ENCODE data around the gene RHEBL1. TPM values are rescaled to one million over a fixed set of nuclear protein-coding genes. Genes with fewer than 3 reads are reported as not detected.

The RHEBL1 gene
- total RNA-seq, 1 experiment from 2014 or later, result 5.1 TPM

- no peak for DNase-seq (ENCODE audit: low read depth)
Observed at GRCh38 chr12:49055092-49055491, 14.7 kb downstream of the RHEBL1 start.

- DNase-seq (ENCODE audit: low read depth), result no peak
Observed at GRCh38 chr12:49054524-49054923, 15.3 kb downstream of the RHEBL1 start.

DNA sequence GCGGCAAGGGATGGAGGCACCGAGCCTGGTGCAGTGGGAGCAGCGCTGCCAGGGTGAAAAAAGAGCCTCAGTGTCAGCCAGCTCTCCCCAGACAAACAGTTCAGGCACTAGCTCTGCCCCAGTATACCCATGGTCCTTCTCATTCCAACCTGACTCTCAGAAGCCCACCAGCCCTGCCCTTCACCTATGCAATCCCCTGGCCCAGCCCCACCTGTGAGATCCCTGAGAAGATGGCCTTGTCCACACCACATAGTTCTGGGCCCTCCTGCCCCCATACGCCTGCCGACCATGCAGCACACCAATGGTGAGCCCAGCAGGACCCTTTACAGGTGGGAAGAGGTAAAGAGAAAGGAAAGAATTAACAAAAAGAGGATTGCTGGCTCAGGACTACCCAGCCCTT lies 15.7 kb downstream of the RHEBL1 start:
- no peak for DNase-seq (ENCODE audit: low read depth)

GRCh38 chr12:49052451-49053208 lies 17.1 kb downstream of the RHEBL1 start:
- DNase-seq (ENCODE audit: low read depth), result no peak

DNA sequence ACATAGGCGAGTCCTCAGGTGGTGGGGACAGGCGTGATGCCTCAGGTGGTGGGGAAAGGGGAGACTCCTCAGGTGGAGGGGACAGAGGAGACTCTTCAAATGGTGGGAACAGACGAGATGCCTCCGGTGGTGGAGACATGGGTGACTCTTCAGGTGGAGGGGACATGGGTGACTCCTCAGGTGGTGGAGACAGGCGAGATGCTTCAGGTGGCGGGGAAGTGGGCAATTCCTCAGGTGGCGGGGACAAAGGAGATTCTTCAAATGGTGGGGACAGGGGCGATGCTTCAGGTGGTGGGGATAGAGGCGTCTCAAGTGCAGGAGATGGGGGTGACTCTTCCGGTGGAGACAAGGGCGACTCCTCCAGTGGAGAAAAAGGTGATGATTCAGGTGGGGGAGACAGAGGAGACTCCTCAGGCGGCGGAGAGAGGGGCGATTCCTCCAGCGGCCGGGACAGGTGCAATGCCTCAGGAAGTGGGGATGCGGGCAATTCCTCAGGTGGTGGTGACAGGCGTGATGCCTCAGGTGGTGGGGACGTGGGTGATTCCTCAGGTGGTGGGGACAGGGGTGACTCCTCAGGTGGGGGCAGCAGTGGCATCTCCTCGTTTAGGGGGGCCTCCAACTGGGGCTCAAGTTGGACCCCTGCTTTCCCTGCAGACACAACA lies 17.9 kb downstream of the RHEBL1 start:
- no peak for DNase-seq (ENCODE audit: low read depth)

- no peak for DNase-seq (ENCODE audit: low read depth)
Observed at GRCh38 chr12:49051373-49051764, 18.4 kb downstream of the RHEBL1 start.

DNA sequence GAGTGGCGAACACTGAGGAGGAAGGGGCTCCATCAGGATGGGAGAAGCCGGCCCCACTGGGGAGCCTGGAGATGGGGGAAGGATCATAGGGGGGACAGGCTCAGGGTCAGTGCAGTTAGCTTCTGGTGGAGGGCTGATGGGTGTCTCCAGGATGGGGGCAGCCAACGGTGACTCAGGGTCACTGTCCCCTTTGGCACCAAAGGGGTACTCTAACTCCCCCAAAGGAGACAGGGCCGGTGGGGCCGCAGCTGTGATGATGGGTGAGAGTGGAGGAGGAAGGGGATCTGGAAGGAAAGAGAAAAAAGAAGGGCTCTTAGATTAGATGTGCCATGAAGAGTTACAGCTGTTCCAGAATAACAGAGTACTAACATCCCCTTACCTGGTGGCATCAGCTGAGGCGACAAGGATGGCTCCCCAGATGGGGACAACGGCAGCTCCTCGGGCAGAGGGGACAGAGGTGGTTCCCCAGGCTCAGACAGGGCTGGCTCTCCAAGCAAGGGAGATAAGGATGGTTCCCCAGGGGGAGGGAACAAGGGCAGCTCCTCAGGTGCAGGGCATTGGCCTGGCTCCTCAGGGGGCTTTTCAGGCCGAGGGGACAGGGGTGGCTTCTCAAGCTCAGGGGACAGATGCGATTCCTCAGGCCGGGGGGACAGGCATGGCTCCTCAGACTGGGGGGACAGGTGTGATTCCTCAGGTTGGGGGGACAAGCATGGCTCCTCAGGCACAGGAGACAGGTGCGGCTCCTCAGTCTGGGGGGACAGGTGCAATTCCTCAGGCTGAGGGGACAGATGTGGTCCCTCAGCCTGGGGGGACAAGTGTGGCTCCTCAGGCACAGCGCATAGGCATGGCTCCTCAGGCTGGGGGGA lies 19.0 kb downstream of the RHEBL1 start:
- DNase-seq (ENCODE audit: low read depth), result no peak

GRCh38 chr12:49049566-49050224 lies 20.1 kb downstream of the RHEBL1 start:
- DNase-seq (ENCODE audit: low read depth), result peak; percentile 80

DNA sequence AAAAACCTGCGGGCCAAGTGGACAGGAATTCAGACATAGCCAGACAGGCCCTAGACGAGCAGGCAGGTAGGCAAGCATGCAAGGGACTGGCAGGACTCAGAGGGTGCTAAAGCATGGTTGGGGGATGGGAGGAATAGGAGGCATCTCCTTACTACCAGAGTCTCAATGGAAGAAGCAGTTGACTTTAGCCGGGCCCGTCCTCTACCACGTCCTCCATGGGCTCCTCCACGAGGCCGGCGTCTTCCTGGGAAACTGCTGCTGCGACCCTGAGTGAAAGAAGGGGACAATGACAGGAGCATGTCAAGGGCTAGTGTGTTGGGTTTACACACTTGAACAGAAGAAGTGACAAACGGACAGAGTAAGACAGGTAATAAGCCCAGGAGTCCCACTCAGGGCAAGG lies 20.8 kb downstream of the RHEBL1 start:
- DNase-seq (ENCODE audit: low read depth), result no peak

- no peak for DNase-seq (ENCODE audit: low read depth)
Observed at GRCh38 chr12:49046129-49046895, 23.5 kb downstream of the RHEBL1 start.

DNA sequence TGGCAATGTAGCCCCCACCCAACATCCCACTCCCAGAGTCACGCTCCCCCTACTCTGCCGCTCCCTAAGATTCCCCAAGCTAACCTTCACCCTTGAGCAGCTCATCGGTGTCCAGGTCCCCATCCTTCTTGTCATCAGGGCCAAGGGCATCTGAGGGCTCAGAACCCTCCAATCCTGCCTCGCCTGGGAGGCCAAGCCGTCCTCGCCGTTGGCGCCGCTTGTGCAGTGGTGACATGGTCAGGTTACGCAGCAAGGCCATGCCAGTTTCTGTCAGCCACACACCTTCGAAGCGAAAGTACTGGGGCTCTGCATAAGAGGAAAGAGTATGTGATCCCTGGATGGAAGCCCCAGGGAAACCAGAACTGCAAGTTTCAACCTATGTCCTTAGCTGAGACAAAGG lies 25.1 kb downstream of the RHEBL1 start:
- no peak for DNase-seq (ENCODE audit: low read depth)

GRCh38 chr12:49043856-49044258 lies 25.9 kb downstream of the RHEBL1 start:
- DNase-seq (ENCODE audit: low read depth), result no peak

DNA sequence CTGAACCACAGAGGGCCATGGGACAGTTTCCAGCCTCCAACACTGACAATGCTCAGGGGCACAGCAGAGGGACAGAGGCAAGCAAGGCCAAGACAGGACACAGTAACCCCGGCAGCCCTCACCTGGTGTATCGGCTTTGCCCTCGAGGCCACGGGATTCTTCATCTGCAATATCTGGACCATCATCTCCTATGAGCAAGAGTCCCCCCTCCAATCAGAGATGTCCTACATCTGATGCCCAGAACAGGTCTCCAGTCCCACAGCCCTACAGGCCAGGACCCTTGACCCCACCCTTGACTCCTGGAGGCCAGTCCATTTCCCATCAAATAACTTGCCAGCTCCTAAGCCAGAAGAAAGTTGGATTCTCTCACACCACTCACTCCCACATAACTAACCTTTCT lies 26.5 kb downstream of the RHEBL1 start:
- no peak for DNase-seq (ENCODE audit: low read depth)

- no peak for DNase-seq (ENCODE audit: low read depth)
Observed at GRCh38 chr12:49041881-49042484, 27.8 kb downstream of the RHEBL1 start.

GRCh38 chr12:49041036-49041880 lies 28.5 kb downstream of the RHEBL1 start:
- DNase-seq (ENCODE audit: low read depth), result no peak

DNA sequence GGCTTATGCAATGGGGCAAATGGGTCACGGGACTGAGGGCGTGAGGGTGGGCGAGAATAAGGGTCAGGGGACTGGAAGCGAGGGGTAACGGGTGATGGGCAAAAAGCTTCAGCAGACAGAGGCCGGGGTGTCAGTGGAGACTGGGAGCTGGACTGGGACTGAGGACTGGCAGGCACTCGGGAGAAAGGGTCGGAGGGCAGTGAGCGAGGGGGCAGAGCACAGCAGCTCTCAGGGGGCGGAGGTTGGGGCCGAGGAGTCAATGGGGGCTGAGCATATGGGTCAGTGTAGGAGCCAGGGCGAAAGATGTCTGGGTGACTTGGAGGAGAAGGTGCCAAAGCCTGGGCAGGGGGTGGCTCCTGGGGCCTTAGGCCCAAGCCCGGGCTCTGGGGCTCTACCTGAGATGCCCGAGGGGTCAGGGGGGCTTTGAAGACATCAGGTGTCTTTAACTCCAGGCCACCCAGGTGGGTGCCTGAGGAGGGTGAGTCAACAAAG lies 29.4 kb downstream of the RHEBL1 start:
- DNase-seq (ENCODE audit: low read depth), result no peak

DNA sequence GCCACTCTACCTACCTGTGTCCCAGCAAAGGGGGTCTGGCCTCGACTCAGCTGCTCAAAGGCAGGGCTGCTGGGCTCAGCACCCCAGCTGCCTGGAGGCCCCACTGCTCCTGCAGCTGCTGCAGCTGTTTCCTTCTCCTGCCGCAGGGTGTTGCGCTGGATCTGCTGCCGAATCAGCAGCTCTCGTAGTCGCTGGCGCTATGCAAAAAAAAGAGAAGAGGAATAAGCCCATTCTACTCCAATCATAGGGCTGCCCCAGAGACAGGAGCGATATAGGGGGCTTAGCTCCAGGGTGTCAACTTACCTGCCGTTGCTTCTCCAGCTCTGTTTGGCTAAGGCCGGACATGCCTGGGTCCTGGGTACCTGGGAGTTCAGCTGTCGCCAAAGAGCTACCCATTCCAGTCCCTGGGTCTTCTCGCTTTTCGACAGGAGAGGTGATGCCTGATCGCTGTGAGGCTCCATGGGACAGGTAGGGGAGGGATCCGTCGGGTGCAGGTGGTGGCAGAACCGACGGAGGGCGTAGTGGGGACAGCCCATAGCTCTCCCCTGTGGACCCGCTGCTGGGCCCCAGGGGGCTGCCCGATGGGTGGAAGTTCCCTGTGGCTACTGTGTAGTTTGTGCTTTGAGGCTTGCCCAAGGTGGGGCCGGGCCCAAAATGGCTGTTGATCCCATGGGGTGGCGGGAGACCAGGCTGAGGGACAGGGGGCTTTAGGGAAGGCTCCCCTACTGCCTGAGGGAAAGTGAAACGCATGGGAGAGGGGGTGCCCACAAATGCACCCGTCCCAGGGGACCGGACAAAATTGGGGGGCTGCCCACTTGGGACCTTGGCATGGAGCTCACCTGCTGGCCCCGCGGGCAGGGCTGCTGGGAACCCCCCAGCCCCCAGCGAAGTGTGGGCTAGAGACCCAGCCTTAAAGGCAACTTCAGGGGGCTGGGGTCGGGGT lies 30.1 kb downstream of the RHEBL1 start:
- no peak for DNase-seq (ENCODE audit: low read depth)

Measured in HT1080 (cell line).